Measurements from ENCODE around the gene ATP5PF. TPM values are rescaled to one million over a fixed set of nuclear protein-coding genes. Genes with fewer than 3 reads are reported as not detected.

Gene ATP5PF
- total and polyA plus RNA-seq, 2 donors (not counting 1 experiment from before 2014, with no cell fraction given): 36.6 to 58.3 TPM

DNA sequence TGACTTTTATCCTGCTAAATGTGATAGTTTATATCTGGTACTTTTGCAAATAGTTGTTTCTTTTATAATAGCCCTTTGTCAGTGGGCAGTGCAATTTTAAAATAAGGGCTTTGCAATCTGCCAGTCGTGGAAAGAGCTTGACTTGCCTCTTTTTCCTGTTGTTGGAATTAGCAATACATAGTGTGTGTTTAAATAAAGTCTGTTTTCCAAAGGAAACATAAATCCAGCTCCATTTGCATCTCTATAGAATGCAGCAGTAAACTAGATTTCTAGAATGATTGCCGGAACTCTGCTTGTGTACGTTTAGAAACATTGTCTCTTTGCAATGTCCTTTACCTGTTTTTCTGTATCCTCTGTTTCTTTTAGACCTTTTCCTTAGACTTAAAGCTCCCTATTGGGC lies 33.2 kb upstream of the ATP5PF start:
- intact Hi-C loops (cut with micrococcal nuclease): no loop called here
- Histone ChIP-seq H4K20me1 (ENCODE audit: control insufficient read depth, insufficient read depth, low read length, poor library complexity, severe bottlenecking) (no peaks in the 10 kb centered on the region), H3K9ac (ENCODE audit: low read length) (no peak overlapping the region), H3K27me3 (replicated peaks in 1 of 4; ENCODE audit: control extremely low read depth in 1 of 4, control insufficient read depth in 3 of 4, insufficient read depth in 4 of 4, low read length in 3 of 4) (no peaks in the 10 kb centered on the region), H3K27ac (ENCODE audit: low read length in 2 of 2) (no peak overlapping the region), H3K36me3 (replicated peaks in 1 of 2; ENCODE audit: control extremely low read depth in 1 of 2, control insufficient read depth in 1 of 2, extremely low read depth in 1 of 2, insufficient read depth in 2 of 2, low read length in 1 of 2) (peaks cover 10 to 50% of the 10 kb centered on the region in 2 experiments), H3K9me3 (ENCODE audit: control extremely low read depth in 1 of 3, control insufficient read depth in 2 of 3, insufficient read depth in 1 of 3, low read length in 2 of 3) (no peaks in the 10 kb centered on the region), H3K4me1 (ENCODE audit: control insufficient read depth in 2 of 2, insufficient read depth in 2 of 2, low read length in 2 of 2) (peaks cover 4 to 5% of the 10 kb centered on the region in 2 donors), H3K4me3 (ENCODE audit: control extremely low read depth in 1 of 5, extremely low read depth in 1 of 5, insufficient read depth in 1 of 5, low read depth in 2 of 5, low read length in 4 of 5) (no peak overlapping the region), H3K79me2 (ENCODE audit: control insufficient read depth, insufficient read depth, low read length) (no peaks in the 10 kb centered on the region), H2AFZ (ENCODE audit: insufficient read depth, low read depth, low read length, poor library complexity, severe bottlenecking) (no peak overlapping the region), H3K4me2 (replicated peaks; ENCODE audit: low read depth, low read length, poor library complexity, severe bottlenecking) (no peak overlapping the region)
- WGBS (ENCODE audit: insufficient coverage): no CpG with 5 or more reads among the region's 3 CpGs
- Mint-ChIP-seq H3K27me3 (no peaks in the 10 kb centered on the region), H3K9me3 (ENCODE audit: insufficient read depth) (no peaks in the 10 kb centered on the region), H3K27ac (no peak overlapping the region), H3K4me1 (peaks cover 6% of the 10 kb centered on the region), H3K4me3 (no peak overlapping the region)
- DNase-seq (no peak), ATAC-seq (ENCODE audit: low read depth) (no peak)
- ChIA-PET POLR2A (no interaction called here), CTCF (interaction anchor here (1.5 kb wide), 1 partner anchor 160 kb away, joined by 3 read pairs; no protein-coding TSS in a partner anchor)
- TF ChIP-seq, protein P1, sequence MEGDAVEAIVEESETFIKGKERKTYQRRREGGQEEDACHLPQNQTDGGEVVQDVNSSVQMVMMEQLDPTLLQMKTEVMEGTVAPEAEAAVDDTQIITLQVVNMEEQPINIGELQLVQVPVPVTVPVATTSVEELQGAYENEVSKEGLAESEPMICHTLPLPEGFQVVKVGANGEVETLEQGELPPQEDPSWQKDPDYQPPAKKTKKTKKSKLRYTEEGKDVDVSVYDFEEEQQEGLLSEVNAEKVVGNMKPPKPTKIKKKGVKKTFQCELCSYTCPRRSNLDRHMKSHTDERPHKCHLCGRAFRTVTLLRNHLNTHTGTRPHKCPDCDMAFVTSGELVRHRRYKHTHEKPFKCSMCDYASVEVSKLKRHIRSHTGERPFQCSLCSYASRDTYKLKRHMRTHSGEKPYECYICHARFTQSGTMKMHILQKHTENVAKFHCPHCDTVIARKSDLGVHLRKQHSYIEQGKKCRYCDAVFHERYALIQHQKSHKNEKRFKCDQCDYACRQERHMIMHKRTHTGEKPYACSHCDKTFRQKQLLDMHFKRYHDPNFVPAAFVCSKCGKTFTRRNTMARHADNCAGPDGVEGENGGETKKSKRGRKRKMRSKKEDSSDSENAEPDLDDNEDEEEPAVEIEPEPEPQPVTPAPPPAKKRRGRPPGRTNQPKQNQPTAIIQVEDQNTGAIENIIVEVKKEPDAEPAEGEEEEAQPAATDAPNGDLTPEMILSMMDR (IDR thresholded peaks at IDR 0.05): no peak
- no peak for TF ChIP-seq EZH2 (IDR thresholded peaks at IDR 0.05; ENCODE audit: borderline replicate concordance, insufficient read depth, low read depth, low read length, poor library complexity, severe bottlenecking)

DNA sequence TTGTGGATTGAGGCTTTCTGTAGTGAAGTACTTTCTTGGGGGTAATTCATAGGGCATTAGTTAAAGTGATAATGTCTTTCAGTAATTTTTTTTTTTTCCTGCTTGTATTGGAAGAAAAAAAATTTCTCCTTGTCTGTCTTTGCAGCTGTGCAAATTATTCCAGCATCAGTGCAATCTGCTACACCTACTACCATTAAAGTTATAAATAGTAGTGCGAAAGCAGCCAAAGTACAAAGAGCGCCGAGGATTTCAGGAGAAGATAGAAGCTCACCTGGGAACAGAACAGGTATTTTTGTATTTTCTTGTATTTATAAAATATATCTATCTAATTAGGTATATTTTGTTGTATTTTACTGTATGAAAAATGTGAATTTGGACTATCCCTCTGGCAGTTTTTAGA lies 29.4 kb upstream of the ATP5PF start:
- intact Hi-C loops (cut with micrococcal nuclease): no loop called here
- H3K36me3 ChIP-seq (replicated peaks in 1 of 2; ENCODE audit: control extremely low read depth in 1 of 2, control insufficient read depth in 1 of 2, extremely low read depth in 1 of 2, insufficient read depth in 2 of 2, low read length in 1 of 2): peaks cover 23 to 75% of the 10 kb centered on the region in 2 experiments

More for the DNA sequence above, 29.4 kb upstream of the ATP5PF start:
- Mint-ChIP-seq H3K27ac (no peak overlapping the region), H3K27me3 (no peaks in the 10 kb centered on the region), H3K4me3 (no peak overlapping the region), H3K4me1 (no peaks in the 10 kb centered on the region), H3K9me3 (ENCODE audit: insufficient read depth) (no peaks in the 10 kb centered on the region)
- ChIA-PET CTCF (no interaction called here), POLR2A (no interaction called here)
- no peak overlapping the region for H3K27ac ChIP-seq (ENCODE audit: low read length in 2 of 2)
- no peaks in the 10 kb centered on the region for H4K20me1 ChIP-seq (ENCODE audit: control insufficient read depth, insufficient read depth, low read length, poor library complexity, severe bottlenecking)
- no peaks in the 10 kb centered on the region for H3K79me2 ChIP-seq (ENCODE audit: control insufficient read depth, insufficient read depth, low read length)
- H3K9me3 ChIP-seq (ENCODE audit: control extremely low read depth in 1 of 3, control insufficient read depth in 2 of 3, insufficient read depth in 1 of 3, low read length in 2 of 3): no peaks in the 10 kb centered on the region
- no peak overlapping the region for H3K4me3 ChIP-seq (ENCODE audit: control extremely low read depth in 1 of 5, extremely low read depth in 1 of 5, insufficient read depth in 1 of 5, low read depth in 2 of 5, low read length in 4 of 5)
- ATAC-seq (ENCODE audit: low read depth) (no peak), DNase-seq (no peak)
- H3K27me3 ChIP-seq (replicated peaks in 1 of 4; ENCODE audit: control extremely low read depth in 1 of 4, control insufficient read depth in 3 of 4, insufficient read depth in 4 of 4, low read length in 3 of 4): no peaks in the 10 kb centered on the region
- H3K9ac ChIP-seq (ENCODE audit: low read length): no peak overlapping the region
- no peaks in the 10 kb centered on the region for H3K4me1 ChIP-seq (ENCODE audit: control insufficient read depth in 2 of 2, insufficient read depth in 2 of 2, low read length in 2 of 2)
- no peak for TF ChIP-seq EZH2 (IDR thresholded peaks at IDR 0.05; ENCODE audit: borderline replicate concordance, insufficient read depth, low read depth, low read length, poor library complexity, severe bottlenecking)
- TF ChIP-seq, protein P1 (IDR thresholded peaks at IDR 0.05): no peak
- WGBS (ENCODE audit: insufficient coverage): no CpG with 5 or more reads among the region's 3 CpGs
- H3K4me2 ChIP-seq (replicated peaks; ENCODE audit: low read depth, low read length, poor library complexity, severe bottlenecking): no peak overlapping the region
- H2AFZ ChIP-seq (ENCODE audit: insufficient read depth, low read depth, low read length, poor library complexity, severe bottlenecking): no peak overlapping the region
